NB4 (cell line): ENCODE results near the gene TBC1D22A.

Experiments
- DNase-seq: peaks from one replicate; pipeline ENCODE4 v3.0.0; 2010; ENCODE audit warnings: low read depth
- H3K4me3 ChIP-seq: one replicate; pipeline ENCODE4 v1.5.1; 2011; ENCODE audit warnings: mild to moderate bottlenecking, low read depth, low read length, moderate library complexity
- CTCF ChIP-seq: IDR thresholded peaks from one replicate; pipeline ENCODE4 v1.5.1; 2012; ENCODE audit warnings: low read depth, low read length
- MAX ChIP-seq: IDR thresholded peaks from 2 replicates; pipeline ENCODE4 v1.6.1; 2011; ENCODE audit warnings: low read depth, low read length
- MYC ChIP-seq: IDR thresholded peaks from 2 replicates; pipeline ENCODE4 v1.6.1; 2011; ENCODE audit warnings: low read depth, low read length
- POLR2A ChIP-seq: IDR thresholded peaks from 2 replicates; pipeline ENCODE4 v1.6.1; 2011; ENCODE audit warnings: mild to moderate bottlenecking; ENCODE audit not compliant: insufficient read length; ENCODE audit errors: extremely low read depth

TBC1D22A gene

GRCh38 chr22:47088480-47089158 is 326.2 kb downstream of the TBC1D22A start:
- DNase-seq = no peak
- no peak for TF ChIP-seq POLR2A
- TF ChIP-seq MYC = no peak
- TF ChIP-seq CTCF = no peak
- no peak for TF ChIP-seq MAX
- no peak overlapping the region for H3K4me3 ChIP-seq

- no peak overlapping the region for H3K4me3 ChIP-seq
- no peak for DNase-seq
- no peak for TF ChIP-seq MYC
- no peak for TF ChIP-seq POLR2A
- no peak for TF ChIP-seq CTCF
- TF ChIP-seq MAX = no peak
These were observed 326.9 kb downstream of the TBC1D22A start for GRCh38 chr22:47089374-47089773.

GRCh38 chr22:47089796-47090460 is 327.5 kb downstream of the TBC1D22A start:
- no peak for DNase-seq
- H3K4me3 ChIP-seq = no peak overlapping the region
- TF ChIP-seq POLR2A = no peak
- no peak for TF ChIP-seq CTCF
- no peak for TF ChIP-seq MYC
- no peak for TF ChIP-seq MAX

- no peak overlapping the region for H3K4me3 ChIP-seq
- DNase-seq = no peak
- TF ChIP-seq CTCF = no peak
- no peak for TF ChIP-seq MYC
- no peak for TF ChIP-seq POLR2A
- no peak for TF ChIP-seq MAX
These were observed 328.3 kb downstream of the TBC1D22A start for GRCh38 chr22:47090591-47091245.

- no peak overlapping the region for H3K4me3 ChIP-seq
- DNase-seq = no peak
- no peak for TF ChIP-seq CTCF
- TF ChIP-seq MAX = no peak
- no peak for TF ChIP-seq POLR2A
- TF ChIP-seq MYC = no peak
These were observed 328.8 kb downstream of the TBC1D22A start for GRCh38 chr22:47091246-47091651.
